ENCODE data around the gene RECK.

DNA sequence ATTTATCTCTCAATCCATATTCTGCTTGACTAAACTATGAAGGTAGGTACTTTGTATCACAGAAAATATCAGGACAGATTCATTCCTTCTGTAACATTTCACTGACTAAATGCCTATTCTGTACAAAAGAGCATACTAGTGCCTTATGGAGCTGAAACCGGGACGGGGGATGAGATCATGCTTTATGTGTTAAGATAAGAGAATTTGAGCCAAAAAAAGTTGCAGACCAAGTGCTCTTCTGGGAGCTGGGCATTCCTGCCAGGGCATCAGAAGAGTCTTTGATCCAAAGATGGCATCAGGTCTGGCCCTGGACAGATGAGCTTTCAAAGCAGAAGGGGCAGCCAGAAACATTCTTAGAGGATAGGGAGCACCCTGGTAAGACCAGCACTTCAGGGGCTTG is 72.4 kb downstream of the RECK start:
- TF ChIP-seq, protein P1, sequence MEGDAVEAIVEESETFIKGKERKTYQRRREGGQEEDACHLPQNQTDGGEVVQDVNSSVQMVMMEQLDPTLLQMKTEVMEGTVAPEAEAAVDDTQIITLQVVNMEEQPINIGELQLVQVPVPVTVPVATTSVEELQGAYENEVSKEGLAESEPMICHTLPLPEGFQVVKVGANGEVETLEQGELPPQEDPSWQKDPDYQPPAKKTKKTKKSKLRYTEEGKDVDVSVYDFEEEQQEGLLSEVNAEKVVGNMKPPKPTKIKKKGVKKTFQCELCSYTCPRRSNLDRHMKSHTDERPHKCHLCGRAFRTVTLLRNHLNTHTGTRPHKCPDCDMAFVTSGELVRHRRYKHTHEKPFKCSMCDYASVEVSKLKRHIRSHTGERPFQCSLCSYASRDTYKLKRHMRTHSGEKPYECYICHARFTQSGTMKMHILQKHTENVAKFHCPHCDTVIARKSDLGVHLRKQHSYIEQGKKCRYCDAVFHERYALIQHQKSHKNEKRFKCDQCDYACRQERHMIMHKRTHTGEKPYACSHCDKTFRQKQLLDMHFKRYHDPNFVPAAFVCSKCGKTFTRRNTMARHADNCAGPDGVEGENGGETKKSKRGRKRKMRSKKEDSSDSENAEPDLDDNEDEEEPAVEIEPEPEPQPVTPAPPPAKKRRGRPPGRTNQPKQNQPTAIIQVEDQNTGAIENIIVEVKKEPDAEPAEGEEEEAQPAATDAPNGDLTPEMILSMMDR (IDR thresholded peaks at IDR 0.05): no peak
- TF ChIP-seq POLR2A (IDR thresholded peaks at IDR 0.05): no peak

All from uterus (tissue), 2 donors.